HS-5 (cell line): ENCODE data around the gene TMEM114.
A peak's percentile ranks its signal among the peaks of the same experiment; 100 is the strongest.

ENCODE experiments used
- DNase-seq: peaks from one replicate; pipeline ENCODE4 v3.0.0-alpha.2; 2012; ENCODE audit warnings: low read depth

TMEM114 gene

GRCh38 chr16:8589900-8590688, at the start of gene TMEM114:
Gene TMEM114 (minus strand): TSS chr16:8590511. CDS start chr16:8589838, 673 bp downstream.
- no peak for DNase-seq

GRCh38 chr16:8639694-8640093, 49.4 kb upstream of the TMEM114 start:
- no peak for DNase-seq

GRCh38 chr16:8634991-8635736, 44.9 kb upstream of the TMEM114 start:
- DNase-seq, result no peak

- DNase-seq, result no peak
Measured at GRCh38 chr16:8632675-8633182, 42.4 kb upstream of the TMEM114 start.

- DNase-seq, result no peak
Measured at GRCh38 chr16:8631818-8632465, 41.6 kb upstream of the TMEM114 start.

- no peak for DNase-seq
Measured at GRCh38 chr16:8631373-8631772, 41.1 kb upstream of the TMEM114 start.

GRCh38 chr16:8630255-8630953, 40.1 kb upstream of the TMEM114 start:
- no peak for DNase-seq

GRCh38 chr16:8628981-8629725, 38.8 kb upstream of the TMEM114 start:
- no peak for DNase-seq

GRCh38 chr16:8627456-8627855, 37.1 kb upstream of the TMEM114 start:
- no peak for DNase-seq

GRCh38 chr16:8626946-8627345, 36.6 kb upstream of the TMEM114 start:
- DNase-seq, result no peak

- DNase-seq, result no peak
Measured at GRCh38 chr16:8625491-8626087, 35.3 kb upstream of the TMEM114 start.

- DNase-seq, result no peak
Measured at GRCh38 chr16:8623634-8624033, 33.3 kb upstream of the TMEM114 start.

GRCh38 chr16:8622315-8622656, 32.0 kb upstream of the TMEM114 start:
- DNase-seq, result no peak

GRCh38 chr16:8621572-8622314, 31.4 kb upstream of the TMEM114 start, which contains the start of gene METTL22:
Gene METTL22 (plus strand): TSS chr16:8621698. CDS start chr16:8625666, 3,968 bp downstream.
- DNase-seq, result peak; percentile 54

GRCh38 chr16:8621222-8621571, 30.9 kb upstream of the TMEM114 start:
- DNase-seq, result no peak

GRCh38 chr16:8620535-8620934, 30.2 kb upstream of the TMEM114 start:
- DNase-seq, result no peak

GRCh38 chr16:8619671-8620370, 29.5 kb upstream of the TMEM114 start:
- DNase-seq, result no peak

GRCh38 chr16:8614435-8615029, 24.2 kb upstream of the TMEM114 start:
- no peak for DNase-seq
